ENCODE measurements around the gene LYAR.
"Not testable (repeated sequence)": the region's sequence is repeated elsewhere in the genome, so short reads cannot be mapped to it uniquely, and the experiment has no call there.

The LYAR gene

GRCh38 chr4:4259484-4260100, 30.4 kb downstream of the LYAR start:
- no peak for DNase-seq

GRCh38 chr4:4257705-4258104, 32.2 kb downstream of the LYAR start:
- DNase-seq: not testable (repeated sequence)

GRCh38 chr4:4256799-4257198, 33.2 kb downstream of the LYAR start:
- DNase-seq: no peak

- no peak for DNase-seq
These were observed 35.3 kb downstream of the LYAR start for GRCh38 chr4:4254666-4255065.

GRCh38 chr4:4254199-4254598, 35.8 kb downstream of the LYAR start:
- DNase-seq: no peak

GRCh38 chr4:4249866-4250265, 40.1 kb downstream of the LYAR start:
- DNase-seq: no peak

GRCh38 chr4:4249342-4249741, 40.6 kb downstream of the LYAR start:
- not testable (repeated sequence) for DNase-seq

- DNase-seq: no peak
These were observed 41.1 kb downstream of the LYAR start for GRCh38 chr4:4248885-4249203.

- peak; percentile 76 to 89 for DNase-seq
These were observed 41.7 kb downstream of the LYAR start, which contains the start of gene TMEM128 for GRCh38 chr4:4248029-4248884. Gene TMEM128, minus strand, starts transcription at chr4:4248223. Its CDS starts 21 bp downstream, at chr4:4248202.

- DNase-seq: no peak
These were observed 42.3 kb downstream of the LYAR start for GRCh38 chr4:4247696-4248028.

GRCh38 chr4:4245172-4245571, 44.8 kb downstream of the LYAR start:
- DNase-seq: no peak

GRCh38 chr4:4239551-4239950, 50.4 kb downstream of the LYAR start:
- not testable (repeated sequence) for DNase-seq

GRCh38 chr4:4233610-4234009, 56.3 kb downstream of the LYAR start:
- no peak for DNase-seq

- DNase-seq: no peak
These were observed 61.6 kb downstream of the LYAR start for GRCh38 chr4:4228356-4228668.

GRCh38 chr4:4227510-4228355, 62.2 kb downstream of the LYAR start:
- no peak for DNase-seq

- no peak for DNase-seq
These were observed 63.1 kb downstream of the LYAR start, which contains the start of gene OTOP1 for GRCh38 chr4:4226606-4227438. Gene OTOP1, minus strand, starts transcription at chr4:4226929. Its CDS starts 65 bp downstream, at chr4:4226864.

- no peak for DNase-seq
These were observed 63.9 kb downstream of the LYAR start for GRCh38 chr4:4225915-4226605.

All from SW 1271 (cell line).